ENCODE measurements around the gene KCNK5. TPM values are rescaled to one million over a fixed set of nuclear protein-coding genes. Genes with fewer than 3 reads are reported as not detected.

KCNK5 gene
- total and polyA plus RNA-seq, 2 experiments from 2014 or later, result 0.21 to 0.27 TPM

GRCh38 chr6:39197922-39198500, 31.3 kb downstream of the KCNK5 start:
- Histone ChIP-seq H3K27me3 (no peaks in the 10 kb centered on the region), H3K27ac (no peak overlapping the region), H3K4me1 (ENCODE audit: low read depth) (peaks cover 7% of the 10 kb centered on the region), H3K36me3 (no peaks in the 10 kb centered on the region), H3K4me3 (no peak overlapping the region), H3K9me3 (ENCODE audit: low read depth) (no peaks in the 10 kb centered on the region)
- DNase-seq (ENCODE audit: low read depth in 1 of 2, low spot score in 1 of 2), result no peak
- no peak for TF ChIP-seq CTCF (IDR thresholded peaks at IDR 0.05; ENCODE audit: low read depth, low read length)

- Histone ChIP-seq H3K27ac (no peak overlapping the region), H3K9me3 (ENCODE audit: low read depth) (no peaks in the 10 kb centered on the region), H3K4me3 (no peak overlapping the region), H3K36me3 (no peaks in the 10 kb centered on the region), H3K27me3 (no peaks in the 10 kb centered on the region), H3K4me1 (ENCODE audit: low read depth) (peaks cover 12% of the 10 kb centered on the region)
- no peak for DNase-seq (ENCODE audit: low read depth in 1 of 2, low spot score in 1 of 2)
- TF ChIP-seq CTCF (IDR thresholded peaks at IDR 0.05; ENCODE audit: low read depth, low read length), result no peak
These were observed 31.8 kb downstream of the KCNK5 start for GRCh38 chr6:39197521-39197920.

GRCh38 chr6:39196673-39197091, 32.6 kb downstream of the KCNK5 start:
- Histone ChIP-seq H3K36me3 (no peaks in the 10 kb centered on the region), H3K4me1 (ENCODE audit: low read depth) (peaks cover 12% of the 10 kb centered on the region), H3K27me3 (no peaks in the 10 kb centered on the region), H3K27ac (no peak overlapping the region), H3K9me3 (ENCODE audit: low read depth) (no peaks in the 10 kb centered on the region), H3K4me3 (no peak overlapping the region)
- no peak for DNase-seq (ENCODE audit: low read depth in 1 of 2, low spot score in 1 of 2)
- no peak for TF ChIP-seq CTCF (IDR thresholded peaks at IDR 0.05; ENCODE audit: low read depth, low read length)

GRCh38 chr6:39195792-39196385, 33.4 kb downstream of the KCNK5 start:
- H3K9me3 ChIP-seq (ENCODE audit: low read depth), result no peaks in the 10 kb centered on the region
- H3K36me3 ChIP-seq, result no peaks in the 10 kb centered on the region
- H3K4me1 ChIP-seq (ENCODE audit: low read depth), result peaks cover 12% of the 10 kb centered on the region
- H3K4me3 ChIP-seq, result no peak overlapping the region
- H3K27ac ChIP-seq, result no peak overlapping the region
- no peaks in the 10 kb centered on the region for H3K27me3 ChIP-seq
- no peak for TF ChIP-seq CTCF (IDR thresholded peaks at IDR 0.05; ENCODE audit: low read depth, low read length)
- DNase-seq (ENCODE audit: low read depth in 1 of 2, low spot score in 1 of 2), result no peak

GRCh38 chr6:39194466-39194865, 34.8 kb downstream of the KCNK5 start:
- peaks cover 12% of the 10 kb centered on the region for H3K4me1 ChIP-seq (ENCODE audit: low read depth)
- TF ChIP-seq CTCF (IDR thresholded peaks at IDR 0.05; ENCODE audit: low read depth, low read length), result no peak
- no peak for DNase-seq (ENCODE audit: low read depth in 1 of 2, low spot score in 1 of 2)
- H3K4me3 ChIP-seq, result no peak overlapping the region
- H3K27me3 ChIP-seq, result no peaks in the 10 kb centered on the region
- H3K36me3 ChIP-seq, result no peaks in the 10 kb centered on the region
- no peak overlapping the region for H3K27ac ChIP-seq
- H3K9me3 ChIP-seq (ENCODE audit: low read depth), result no peaks in the 10 kb centered on the region

Measured in cardiac muscle cell (in vitro differentiated cells and primary cell).